Activated B cell treated with CpG ODN at 0.5 μM for 24 hours (primary cell): Measurements from ENCODE around the gene EGLN3. TPM values are rescaled to one million over a fixed set of nuclear protein-coding genes. Genes with fewer than 3 reads are reported as not detected.

Source experiments
- ATAC-seq: fragments of 200-7000 bp; cut with Tn5 transposase; one replicate; pipeline ENCODE4 v1.10.0; 2021; ENCODE audit warnings: low read depth, mild to moderate bottlenecking, moderate library complexity
- CTCF ChIA-PET: fragments of 350-600 bp; sonication (Branson Sonifier 250); formaldehyde crosslinking; loops from one replicate; lab custom pipeline; 2021; ENCODE audit warnings: antibody characterized with exemption; lab: Charles Lee
- POLR2A ChIA-PET: fragments of 350-600 bp; sonication (Branson Sonifier 250); formaldehyde crosslinking; loops from one replicate; lab custom pipeline; 2021; ENCODE audit warnings: antibody characterized with exemption; lab: Charles Lee
- DNase-seq: peaks from one replicate; pipeline ENCODE4 v3.0.0; 2022
- H3K27ac Mint-ChIP-seq: one replicate; pipeline ENCODE4 v1.8.0; 2020; ENCODE audit warnings: mixed read lengths
- H3K27me3 Mint-ChIP-seq: one replicate; pipeline ENCODE4 v1.8.0; 2021; ENCODE audit warnings: mixed read lengths
- H3K36me3 Mint-ChIP-seq: one replicate; pipeline ENCODE4 v1.8.0; 2021; ENCODE audit warnings: low read depth, mixed read lengths
- H3K4me1 Mint-ChIP-seq: one replicate; pipeline ENCODE4 v1.8.0; 2021; ENCODE audit warnings: mixed read lengths
- H3K4me3 Mint-ChIP-seq: one replicate; pipeline ENCODE4 v1.8.0; 2020; ENCODE audit warnings: mild to moderate bottlenecking, mixed read lengths
- H3K9me3 Mint-ChIP-seq: one replicate; pipeline ENCODE4 v1.8.0; 2020; ENCODE audit warnings: mixed read lengths
- intact Hi-C: fragments of 100-400 bp; cut with micrococcal nuclease; formaldehyde crosslinking; loops from one replicate; pipeline ENCODE4 v1.15.1; 2024
- total RNA-seq: library from RNA; stranded (reverse); gene quantifications from 2 replicates; pipeline ENCODE4 v1.2.3, GENCODE V29; 2022
- TF ChIP-seq, protein P1 (sequence below): fragments of 200-600 bp; IDR thresholded peaks from one replicate; pipeline ENCODE4 v1.8.0; 2022; ENCODE audit warnings: antibody characterized with exemption, mild to moderate bottlenecking

Gene EGLN3
- total RNA-seq, 1 donor from 2014 or later, result 0.33 TPM

DNA sequence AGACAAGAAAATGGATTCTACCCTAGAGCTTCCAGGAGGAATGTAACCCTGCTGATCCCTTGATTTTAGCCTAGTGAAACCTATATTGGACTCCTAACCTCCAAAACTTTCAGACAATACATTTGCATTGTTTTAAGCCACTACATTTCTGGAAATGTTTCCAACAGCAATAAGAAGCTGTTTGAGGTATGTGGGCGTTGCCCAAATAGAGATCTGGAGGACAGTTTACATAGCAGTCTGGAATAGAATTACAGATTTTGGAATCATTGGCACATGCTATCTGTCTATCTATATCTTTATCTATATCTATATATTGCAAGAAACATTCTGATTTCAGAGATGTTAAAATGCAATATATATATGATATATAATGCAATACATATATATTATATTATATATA lies 42.4 kb upstream of the EGLN3 start:
- ATAC-seq (no peak), DNase-seq (no peak)
- no peaks in the 10 kb centered on the region for H3K9me3 Mint-ChIP-seq
- H3K27ac Mint-ChIP-seq, result no peak overlapping the region
- H3K4me1 Mint-ChIP-seq, result no peaks in the 10 kb centered on the region
- intact Hi-C loops, result no loop called here
- TF ChIP-seq, protein P1, sequence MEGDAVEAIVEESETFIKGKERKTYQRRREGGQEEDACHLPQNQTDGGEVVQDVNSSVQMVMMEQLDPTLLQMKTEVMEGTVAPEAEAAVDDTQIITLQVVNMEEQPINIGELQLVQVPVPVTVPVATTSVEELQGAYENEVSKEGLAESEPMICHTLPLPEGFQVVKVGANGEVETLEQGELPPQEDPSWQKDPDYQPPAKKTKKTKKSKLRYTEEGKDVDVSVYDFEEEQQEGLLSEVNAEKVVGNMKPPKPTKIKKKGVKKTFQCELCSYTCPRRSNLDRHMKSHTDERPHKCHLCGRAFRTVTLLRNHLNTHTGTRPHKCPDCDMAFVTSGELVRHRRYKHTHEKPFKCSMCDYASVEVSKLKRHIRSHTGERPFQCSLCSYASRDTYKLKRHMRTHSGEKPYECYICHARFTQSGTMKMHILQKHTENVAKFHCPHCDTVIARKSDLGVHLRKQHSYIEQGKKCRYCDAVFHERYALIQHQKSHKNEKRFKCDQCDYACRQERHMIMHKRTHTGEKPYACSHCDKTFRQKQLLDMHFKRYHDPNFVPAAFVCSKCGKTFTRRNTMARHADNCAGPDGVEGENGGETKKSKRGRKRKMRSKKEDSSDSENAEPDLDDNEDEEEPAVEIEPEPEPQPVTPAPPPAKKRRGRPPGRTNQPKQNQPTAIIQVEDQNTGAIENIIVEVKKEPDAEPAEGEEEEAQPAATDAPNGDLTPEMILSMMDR, result no peak
- H3K4me3 Mint-ChIP-seq, result no peak overlapping the region
- CTCF ChIA-PET, result no interaction called here
- H3K36me3 Mint-ChIP-seq, result no peaks in the 10 kb centered on the region
- POLR2A ChIA-PET, result no interaction called here
- H3K27me3 Mint-ChIP-seq, result no peaks in the 10 kb centered on the region

DNA sequence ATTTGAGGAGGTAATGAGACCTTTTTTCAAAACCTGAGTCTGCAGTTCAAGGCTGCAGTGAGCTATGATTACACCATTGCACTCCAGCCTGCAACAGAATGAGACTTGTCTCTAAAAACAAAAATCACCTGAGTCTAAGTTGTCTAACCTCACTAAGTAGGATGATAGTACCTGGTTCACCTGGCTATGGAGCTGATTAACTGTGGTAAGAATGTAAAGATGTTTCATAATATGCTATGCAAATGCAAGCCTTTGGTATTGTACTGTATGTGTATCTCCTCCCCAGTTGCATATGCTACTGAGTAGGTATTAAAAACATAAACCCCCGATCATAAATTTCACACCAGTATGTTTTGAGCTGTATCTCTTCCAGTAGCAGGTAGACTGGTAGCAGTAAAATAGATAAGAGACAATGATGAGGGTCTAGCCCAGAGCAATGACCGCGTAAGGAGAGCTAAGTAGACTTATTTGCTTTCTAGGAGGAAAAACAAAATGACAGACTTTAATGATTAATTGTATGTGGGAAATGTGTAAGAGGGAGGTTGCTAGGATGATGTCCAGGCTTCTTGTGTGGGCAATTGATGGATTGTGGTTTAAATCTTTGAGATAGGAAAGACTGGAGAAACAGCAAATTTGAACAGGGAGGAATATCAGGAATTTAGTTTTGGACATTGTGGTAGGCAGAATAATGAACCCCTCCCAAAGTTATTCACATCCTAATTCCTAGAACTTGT lies 41.6 kb upstream of the EGLN3 start:
- no peak overlapping the region for H3K27ac Mint-ChIP-seq
- no peaks in the 10 kb centered on the region for H3K4me1 Mint-ChIP-seq

DNA sequence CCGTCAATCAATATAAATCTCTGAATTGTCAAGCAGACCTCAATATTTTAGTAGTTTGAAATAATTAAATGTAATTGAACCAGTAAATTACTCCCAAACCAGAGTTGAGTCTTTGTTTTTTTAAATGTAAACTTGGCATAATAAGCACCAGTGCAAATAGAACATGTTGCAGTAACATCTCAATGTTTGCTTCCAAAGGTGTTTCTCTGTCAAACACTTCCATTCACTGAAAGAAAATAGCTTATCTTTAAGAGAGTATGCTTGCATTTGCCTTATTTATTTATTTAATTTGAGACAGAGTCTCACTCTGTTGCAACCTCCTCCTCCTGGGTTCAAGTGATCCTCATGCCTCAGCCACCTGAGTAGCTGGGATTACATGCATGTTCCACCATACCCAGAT lies 39.9 kb upstream of the EGLN3 start:
- DNase-seq (no peak), ATAC-seq (no peak)
- H3K4me3 Mint-ChIP-seq, result no peak overlapping the region
- H3K27ac Mint-ChIP-seq, result no peak overlapping the region
- no peaks in the 10 kb centered on the region for H3K9me3 Mint-ChIP-seq
- no peaks in the 10 kb centered on the region for H3K36me3 Mint-ChIP-seq
- POLR2A ChIA-PET, result no interaction called here
- no peaks in the 10 kb centered on the region for H3K4me1 Mint-ChIP-seq
- no peaks in the 10 kb centered on the region for H3K27me3 Mint-ChIP-seq
- TF ChIP-seq, protein P1, result no peak
- intact Hi-C loops, result no loop called here
- CTCF ChIA-PET, result no interaction called here

More for the DNA sequence above, 41.6 kb upstream of the EGLN3 start:
- TF ChIP-seq, protein P1, result no peak
- Mint-ChIP-seq H3K4me3 (no peak overlapping the region), H3K36me3 (no peaks in the 10 kb centered on the region), H3K9me3 (no peaks in the 10 kb centered on the region), H3K27me3 (no peaks in the 10 kb centered on the region)
- ATAC-seq (no peak), DNase-seq (no peak)
- ChIA-PET POLR2A (no interaction called here), CTCF (no interaction called here)
- intact Hi-C loops, result no loop called here

DNA sequence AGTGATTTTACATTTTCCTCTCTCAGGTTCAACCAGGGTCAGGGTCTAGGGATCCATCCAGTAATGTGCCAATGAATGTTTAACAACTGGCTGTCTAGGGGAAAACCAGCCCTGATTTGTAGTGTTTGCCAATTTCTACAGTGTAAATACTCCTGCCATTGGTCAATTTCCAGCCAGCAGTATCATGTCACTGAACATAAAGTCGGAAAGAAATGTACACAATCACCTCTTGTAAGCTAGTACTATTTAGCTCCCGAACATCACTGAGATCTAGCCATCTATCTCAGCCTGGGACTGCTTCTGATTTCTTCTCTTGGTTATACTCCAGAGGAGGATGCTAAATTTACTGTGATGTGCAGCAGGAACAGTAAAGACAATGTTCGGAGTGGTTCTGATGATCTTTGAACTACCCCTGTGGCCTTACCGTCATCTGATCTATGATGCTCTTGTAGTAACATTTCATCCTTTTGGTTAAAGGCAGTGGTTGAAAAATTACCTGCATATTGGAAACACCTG lies 36.7 kb upstream of the EGLN3 start:
- POLR2A ChIA-PET, result no interaction called here
- H3K9me3 Mint-ChIP-seq, result peaks cover 7% of the 10 kb centered on the region

DNA sequence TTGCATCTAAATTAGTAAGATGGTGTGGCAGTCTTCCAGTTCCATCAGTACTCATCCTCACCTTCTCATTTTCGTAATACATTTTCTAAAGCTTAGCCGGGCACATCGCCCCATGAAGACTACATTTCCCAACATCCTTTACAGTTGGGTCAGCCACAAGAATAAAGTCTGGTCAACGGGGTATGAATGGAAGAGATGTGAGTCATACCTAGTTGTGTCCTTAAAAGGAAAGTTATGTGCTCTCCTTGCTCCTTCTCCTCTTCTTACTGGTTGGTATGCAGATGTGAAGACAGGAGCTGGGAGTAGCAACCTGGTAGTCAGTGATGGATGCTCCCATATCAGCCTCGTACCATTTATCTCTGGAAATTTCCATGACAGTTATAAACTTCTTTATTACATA lies 35.9 kb upstream of the EGLN3 start:
- H3K9me3 Mint-ChIP-seq, result peaks cover 7% of the 10 kb centered on the region
- no peaks in the 10 kb centered on the region for H3K27me3 Mint-ChIP-seq
- POLR2A ChIA-PET, result no interaction called here
- H3K27ac Mint-ChIP-seq, result no peak overlapping the region
- TF ChIP-seq, protein P1, result no peak
- DNase-seq (no peak), ATAC-seq (no peak)
- no peaks in the 10 kb centered on the region for H3K36me3 Mint-ChIP-seq
- no peaks in the 10 kb centered on the region for H3K4me1 Mint-ChIP-seq
- no peak overlapping the region for H3K4me3 Mint-ChIP-seq
- CTCF ChIA-PET, result no interaction called here
- intact Hi-C loops, result no loop called here

More for the DNA sequence above, 36.7 kb upstream of the EGLN3 start:
- TF ChIP-seq, protein P1, result no peak
- ATAC-seq, result no peak
- H3K4me1 Mint-ChIP-seq, result no peaks in the 10 kb centered on the region
- H3K36me3 Mint-ChIP-seq, result no peaks in the 10 kb centered on the region
- H3K27me3 Mint-ChIP-seq, result no peaks in the 10 kb centered on the region
- CTCF ChIA-PET, result no interaction called here
- DNase-seq, result no peak
- no peak overlapping the region for H3K27ac Mint-ChIP-seq
- no peak overlapping the region for H3K4me3 Mint-ChIP-seq
- intact Hi-C loops, result no loop called here
